Smooth muscle cell of the brain vasculature (primary cell): ENCODE data around the gene RASSF5.

Experiments
- DNase-seq: peaks from one replicate; pipeline ENCODE4 v3.0.0-alpha.2; 2012; ENCODE audit warnings: low read depth, low spot score

Gene RASSF5, protein sequence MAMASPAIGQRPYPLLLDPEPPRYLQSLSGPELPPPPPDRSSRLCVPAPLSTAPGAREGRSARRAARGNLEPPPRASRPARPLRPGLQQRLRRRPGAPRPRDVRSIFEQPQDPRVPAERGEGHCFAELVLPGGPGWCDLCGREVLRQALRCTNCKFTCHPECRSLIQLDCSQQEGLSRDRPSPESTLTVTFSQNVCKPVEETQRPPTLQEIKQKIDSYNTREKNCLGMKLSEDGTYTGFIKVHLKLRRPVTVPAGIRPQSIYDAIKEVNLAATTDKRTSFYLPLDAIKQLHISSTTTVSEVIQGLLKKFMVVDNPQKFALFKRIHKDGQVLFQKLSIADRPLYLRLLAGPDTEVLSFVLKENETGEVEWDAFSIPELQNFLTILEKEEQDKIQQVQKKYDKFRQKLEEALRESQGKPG

DNA sequence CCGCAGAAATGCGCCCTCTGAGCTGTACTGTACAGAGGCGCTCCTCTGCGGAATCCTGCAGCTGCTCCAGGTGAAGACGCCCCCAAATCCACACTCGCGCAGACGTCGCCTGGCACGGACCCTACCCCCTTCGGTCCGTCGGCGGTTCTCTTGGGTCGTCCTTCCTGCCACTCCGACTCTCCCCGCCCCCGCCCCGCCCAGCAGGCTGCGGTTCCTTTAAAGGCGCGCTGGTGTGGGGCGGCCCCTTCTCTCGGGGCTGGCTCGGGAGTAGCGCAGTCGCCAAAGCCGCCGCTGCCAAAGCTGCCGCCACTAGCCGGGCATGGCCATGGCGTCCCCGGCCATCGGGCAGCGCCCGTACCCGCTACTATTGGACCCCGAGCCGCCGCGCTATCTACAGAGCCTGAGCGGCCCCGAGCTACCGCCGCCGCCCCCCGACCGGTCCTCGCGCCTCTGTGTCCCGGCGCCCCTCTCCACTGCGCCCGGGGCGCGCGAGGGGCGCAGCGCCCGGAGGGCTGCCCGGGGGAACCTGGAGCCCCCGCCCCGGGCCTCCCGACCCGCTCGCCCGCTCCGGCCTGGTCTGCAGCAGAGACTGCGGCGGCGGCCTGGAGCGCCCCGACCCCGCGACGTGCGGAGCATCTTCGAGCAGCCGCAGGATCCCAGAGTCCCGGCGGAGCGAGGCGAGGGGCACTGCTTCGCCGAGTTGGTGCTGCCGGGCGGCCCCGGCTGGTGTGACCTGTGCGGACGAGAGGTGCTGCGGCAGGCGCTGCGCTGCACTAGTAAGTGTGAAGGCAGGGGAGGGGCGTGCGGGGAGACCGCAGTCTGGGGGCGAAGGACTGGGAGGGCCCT, at the start of gene RASSF5:
Gene RASSF5, plus strand, starts transcription at position 248 of the 846 bp plus-strand sequence. Its CDS starts 72 bp downstream, at position 320.
- DNase-seq: no peak

DNA sequence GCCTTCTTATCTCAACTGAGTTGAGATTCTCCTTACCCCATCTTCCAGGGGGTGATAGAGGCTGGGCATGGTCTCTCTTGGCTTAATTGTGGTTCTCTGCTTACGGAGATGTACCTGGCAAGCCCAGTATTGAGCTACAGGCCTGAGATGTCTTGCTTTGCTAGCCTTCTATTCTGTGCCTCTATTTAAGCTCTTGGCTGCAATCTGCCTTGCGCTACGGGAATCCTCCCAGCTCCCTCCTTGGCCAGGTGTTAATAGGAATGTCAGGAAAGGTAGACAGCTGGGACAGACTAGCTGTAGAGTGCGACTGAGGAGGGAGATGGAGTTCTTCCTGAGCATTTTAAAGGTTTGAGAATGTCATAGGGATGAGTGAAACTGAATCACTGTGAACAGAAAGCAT, 47.6 kb upstream of the RASSF5 start:
- DNase-seq: no peak

- DNase-seq: no peak
These were observed 46.4 kb upstream of the RASSF5 start for GRCh38 chr1:206460836-206461426.

DNA sequence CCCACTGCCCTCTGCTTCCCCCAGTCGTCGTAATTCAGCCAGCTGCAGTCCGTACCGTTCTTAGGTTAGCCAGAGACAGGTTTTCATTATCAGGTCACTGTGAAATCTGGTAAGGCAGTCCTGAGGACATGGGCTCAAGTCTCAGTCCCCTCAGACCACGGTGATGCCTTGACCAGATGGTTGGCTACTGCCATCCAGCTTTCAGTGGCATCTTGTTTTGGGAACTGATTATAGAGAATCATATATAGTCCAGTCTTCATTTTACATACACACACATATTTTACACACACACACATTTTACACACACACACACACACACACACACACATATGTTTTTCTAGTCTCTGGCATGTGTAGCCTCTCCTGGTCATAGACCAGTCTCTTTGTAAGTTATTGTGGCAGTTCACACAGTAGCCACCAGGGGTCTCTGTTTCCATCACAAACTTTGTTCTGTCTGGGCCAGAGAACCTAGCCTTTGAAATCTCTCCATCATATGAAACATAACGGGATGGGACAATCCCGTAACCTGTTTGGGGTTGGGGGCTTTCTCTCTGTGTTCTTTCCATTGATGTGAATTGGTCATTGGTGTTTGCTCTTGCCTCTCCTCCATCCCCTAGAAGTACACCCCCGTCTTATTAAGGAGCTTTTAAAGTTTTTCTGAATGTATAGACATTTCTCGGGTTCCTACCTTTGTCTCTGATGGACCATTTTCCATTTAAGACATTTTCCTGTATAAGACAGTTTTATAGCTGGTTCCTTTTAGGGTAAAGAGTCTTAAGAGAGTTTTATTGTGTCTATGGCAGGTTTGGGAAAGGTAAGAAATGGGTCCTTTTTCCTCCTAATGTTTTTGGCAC, 45.5 kb upstream of the RASSF5 start:
- peak; percentile 65 for DNase-seq

- no peak for DNase-seq
These were observed 44.2 kb upstream of the RASSF5 start for GRCh38 chr1:206463137-206463536.

GRCh38 chr1:206463911-206464310, 43.4 kb upstream of the RASSF5 start:
- no peak for DNase-seq

DNA sequence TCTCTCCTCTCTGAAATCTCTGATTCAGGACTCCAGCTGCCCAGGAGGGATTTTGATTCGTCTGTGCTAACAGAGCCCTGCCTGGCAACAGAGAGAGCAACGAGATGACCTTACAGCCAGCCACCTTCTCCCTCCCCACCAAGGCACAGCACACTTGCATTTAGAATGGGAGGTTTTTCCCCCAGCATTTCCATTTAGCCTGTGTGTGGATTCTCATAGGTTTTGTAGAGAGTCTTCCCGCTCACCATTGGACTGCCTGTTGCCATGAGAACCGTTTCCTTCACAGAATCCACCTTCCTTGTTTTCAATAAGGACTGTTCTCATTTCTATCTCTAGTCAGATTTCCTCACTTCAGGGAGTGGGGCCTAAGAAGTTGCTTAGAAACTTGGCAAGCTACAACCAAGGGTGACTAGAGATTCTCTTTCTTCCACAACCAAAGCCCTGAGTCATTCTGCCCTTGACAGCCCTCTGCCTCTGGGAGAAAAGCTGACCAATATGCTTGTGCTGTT, 42.8 kb upstream of the RASSF5 start:
- DNase-seq: no peak

DNA sequence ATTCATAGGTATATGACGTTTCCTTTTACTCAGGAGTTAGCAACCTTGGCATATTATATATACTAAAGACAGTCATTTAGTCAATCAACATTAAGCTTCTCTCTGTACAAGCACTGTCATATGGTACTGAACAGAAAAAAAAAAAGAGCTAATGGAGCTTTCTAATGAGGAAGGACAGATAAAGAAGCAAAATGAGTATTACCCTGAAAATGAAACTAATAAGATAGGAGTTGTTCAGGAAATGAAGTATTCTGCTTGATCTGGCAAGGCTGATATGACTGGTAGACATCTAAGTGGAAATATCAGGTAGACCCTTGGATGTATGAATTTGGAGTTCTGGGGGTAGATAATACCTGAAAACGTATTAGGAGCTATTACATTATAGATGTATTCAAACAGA, 41.4 kb upstream of the RASSF5 start:
- DNase-seq: no peak

GRCh38 chr1:206466840-206467649, 40.3 kb upstream of the RASSF5 start:
- DNase-seq: no peak

DNA sequence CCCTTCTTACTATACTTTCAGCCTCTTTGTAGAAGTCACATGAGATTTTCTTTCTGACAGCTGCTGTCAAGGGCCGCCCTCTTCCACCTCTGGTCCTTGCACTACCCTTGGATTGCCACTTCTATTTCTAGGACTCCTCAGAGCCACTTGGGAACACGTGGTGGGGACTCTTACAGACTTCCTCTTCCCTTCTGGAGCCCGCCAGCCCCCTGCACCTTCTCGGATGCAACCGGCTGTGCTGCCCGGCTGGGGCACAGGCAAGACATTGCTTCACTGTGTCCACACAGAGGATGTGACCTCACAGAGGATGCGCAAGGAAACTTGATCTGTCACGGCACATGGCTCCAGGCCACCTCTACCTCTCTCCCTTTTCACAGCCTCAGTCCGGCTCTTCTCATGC, 39.4 kb upstream of the RASSF5 start:
- DNase-seq: no peak

- no peak for DNase-seq
These were observed 38.8 kb upstream of the RASSF5 start for GRCh38 chr1:206468571-206468970.

DNA sequence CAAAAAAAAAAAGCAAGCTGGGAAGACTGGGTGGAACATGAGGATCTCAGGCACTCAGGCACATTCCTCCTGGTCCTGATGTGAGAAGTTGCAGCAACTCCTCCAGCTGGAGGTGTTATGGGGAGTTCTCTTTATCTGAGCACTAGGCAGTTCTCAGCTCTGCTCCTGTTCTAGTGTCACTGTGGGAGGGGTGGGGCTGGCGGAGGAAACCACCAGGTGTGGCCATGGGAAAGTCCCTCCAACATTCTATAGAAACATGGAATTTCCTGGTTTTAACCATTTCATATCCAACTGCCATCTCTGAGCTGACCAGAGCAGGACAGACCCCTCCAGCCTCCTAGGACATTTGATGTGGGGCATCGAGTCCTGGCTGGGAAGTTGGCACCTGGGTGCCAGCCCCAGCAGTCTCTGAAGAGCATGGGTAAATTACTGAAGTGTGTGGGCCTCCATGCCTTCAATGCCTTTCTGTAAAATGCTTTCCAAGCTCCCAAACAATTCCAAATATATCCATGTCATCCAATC, 37.9 kb upstream of the RASSF5 start:
- DNase-seq: no peak

GRCh38 chr1:206469933-206470691, 37.2 kb upstream of the RASSF5 start, which contains the start of gene IKBKE:
TSS of gene IKBKE (plus strand) at chr1:206470476. CDS start at chr1:206473228, 2,752 bp downstream.
- DNase-seq: no peak

DNA sequence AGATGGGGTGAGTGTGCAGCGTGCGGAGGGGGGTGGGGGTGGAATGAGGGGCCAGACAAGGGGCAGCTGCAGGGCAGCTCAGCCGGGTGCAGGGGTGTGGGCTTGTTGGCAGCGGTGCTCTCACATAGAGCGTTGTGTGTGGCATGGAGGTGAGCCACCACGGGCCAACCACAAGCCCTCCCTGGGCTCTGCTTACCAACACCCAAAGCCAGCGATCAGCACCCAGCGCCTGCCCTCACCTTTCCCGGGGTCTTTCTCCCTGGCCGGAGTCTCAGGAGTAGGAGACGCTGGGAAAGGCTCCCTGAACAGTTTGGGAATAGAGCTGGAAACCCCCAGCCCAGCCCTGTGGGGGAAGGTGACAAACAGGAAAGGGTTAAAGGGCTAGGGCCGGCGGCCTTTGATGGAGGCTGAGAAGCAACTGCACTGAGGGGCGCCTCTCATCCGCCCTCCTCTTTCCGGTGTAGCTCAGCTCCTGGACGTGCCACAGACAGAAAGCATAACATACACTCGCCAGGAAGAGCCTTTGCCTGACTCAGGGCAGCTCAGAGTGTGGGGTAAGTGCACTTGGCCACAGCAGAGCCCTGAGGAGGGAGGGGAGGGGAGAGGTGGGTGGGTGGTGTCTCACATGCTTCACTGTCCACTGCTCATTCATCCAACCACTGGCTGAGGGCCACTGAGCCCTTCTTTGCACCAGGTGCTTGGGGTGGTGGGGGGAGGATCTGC, 36.5 kb upstream of the RASSF5 start:
- DNase-seq: no peak

DNA sequence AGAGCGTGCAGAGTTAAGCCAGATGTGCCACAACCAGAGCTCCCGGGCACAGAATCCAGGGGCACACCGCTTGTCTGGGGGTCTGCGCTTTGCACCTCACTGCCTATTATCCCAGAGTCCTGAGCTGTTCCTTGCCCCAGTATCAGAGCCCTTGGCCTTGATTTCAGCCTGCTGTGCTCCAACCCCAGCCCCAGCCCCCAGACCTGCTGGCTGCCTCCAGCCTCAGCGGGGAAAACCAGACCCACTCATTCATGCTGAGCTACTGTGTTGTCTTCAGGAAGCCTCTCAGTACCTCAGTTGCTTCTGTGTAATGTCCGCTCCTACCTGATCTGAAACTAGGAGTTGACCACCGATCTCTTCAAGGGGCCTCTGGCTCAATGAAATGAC, 35.9 kb upstream of the RASSF5 start:
- DNase-seq: no peak

DNA sequence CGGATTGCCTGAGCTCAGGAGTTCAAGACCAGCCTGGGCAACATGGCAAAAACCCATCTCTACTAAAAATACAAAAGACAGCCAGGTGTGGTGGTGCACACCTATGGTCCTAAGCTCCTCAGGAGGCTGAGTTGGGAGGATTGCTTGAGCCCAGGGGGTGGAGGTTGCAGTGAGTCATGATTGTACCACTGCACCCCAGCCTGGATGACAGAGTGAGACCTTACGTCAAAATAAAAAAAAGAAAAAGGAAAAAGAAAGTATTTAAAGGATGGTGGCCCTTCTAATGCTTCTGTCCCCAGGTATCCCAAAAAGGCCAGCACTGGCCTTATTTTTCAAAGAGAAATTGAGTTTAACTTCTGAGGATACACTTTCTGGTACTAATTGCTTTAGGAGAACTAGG, 35.3 kb upstream of the RASSF5 start:
- DNase-seq: no peak

DNA sequence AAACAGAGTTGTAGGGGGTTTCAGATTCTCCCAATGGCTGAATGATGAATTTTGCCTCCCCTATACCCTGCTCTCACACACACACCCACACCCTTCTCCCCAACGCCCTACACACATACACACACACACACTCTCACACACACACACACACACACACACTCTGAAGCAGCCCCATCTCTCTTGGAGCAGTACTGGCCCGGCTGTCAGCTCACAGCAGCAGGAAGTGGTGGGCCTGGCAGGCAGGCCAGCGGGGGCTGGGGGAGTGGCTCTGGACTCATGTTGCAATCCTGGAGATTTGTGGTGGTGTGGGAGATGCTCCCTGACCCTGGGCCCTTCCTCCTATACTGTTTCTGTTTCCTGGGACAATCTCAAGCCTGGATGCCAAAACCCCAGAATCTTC, 34.9 kb upstream of the RASSF5 start:
- DNase-seq: no peak

DNA sequence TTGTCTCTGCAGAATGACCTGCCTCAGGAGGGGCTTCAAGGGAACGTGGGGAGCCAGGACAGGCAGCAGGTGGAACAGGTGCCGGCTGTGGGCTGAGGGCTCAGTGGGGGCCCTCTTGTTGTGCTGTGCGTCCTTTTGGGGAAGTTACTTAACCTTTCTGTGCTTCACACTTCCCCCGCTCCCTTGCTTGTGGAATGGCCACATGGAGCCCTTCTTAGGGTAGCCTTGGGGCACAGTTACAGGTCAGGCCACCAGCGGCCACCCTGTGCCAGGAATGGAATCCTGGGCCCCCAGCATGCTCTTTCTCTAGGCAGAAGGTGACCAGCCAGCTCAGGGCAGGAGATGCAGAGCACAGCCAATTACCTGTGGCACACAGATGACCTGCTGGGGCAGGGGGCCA, 34.4 kb upstream of the RASSF5 start:
- DNase-seq: no peak

DNA sequence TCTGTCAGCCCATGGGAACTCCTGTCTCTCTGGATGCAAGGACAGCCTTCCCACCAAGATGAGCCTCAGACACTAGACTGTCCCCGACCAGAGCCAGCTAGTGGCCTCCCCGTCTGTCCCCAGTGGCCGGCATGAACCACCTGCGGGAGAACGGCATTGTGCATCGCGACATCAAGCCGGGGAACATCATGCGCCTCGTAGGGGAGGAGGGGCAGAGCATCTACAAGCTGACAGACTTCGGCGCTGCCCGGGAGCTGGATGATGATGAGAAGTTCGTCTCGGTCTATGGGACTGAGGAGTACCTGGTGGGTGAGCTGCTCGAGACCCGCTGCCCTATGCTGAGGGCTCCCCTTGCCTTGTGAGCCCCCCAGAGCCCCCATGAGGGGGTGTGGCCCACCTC, 31.3 kb upstream of the RASSF5 start:
- no peak for DNase-seq
